ENCODE results near the gene CDC20B. TPM values are rescaled to one million over a fixed set of nuclear protein-coding genes. Genes with fewer than 3 reads are reported as not detected.

The CDC20B gene
- total and polyA plus RNA-seq, 2 of the 8 experiments (the other 6 are each of a cell fraction or from before 2014, with no cell fraction given) = 0.06 TPM; not detected in 1

GRCh38 chr5:55149308-55149795 lies 23.6 kb downstream of the CDC20B start (continued):
- TF ChIP-seq CHD7 (IDR thresholded peaks at IDR 0.05; ENCODE audit: insufficient replicate concordance, low read length) (no peak), TAF7 (optimal IDR thresholded peaks at IDR 0.05; ENCODE audit: borderline replicate concordance, low read depth, low read length) (no peak), ASH2L (IDR thresholded peaks at IDR 0.05; ENCODE audit: low read length) (no peak)

Data from H1 (cell line).